ENCODE measurements around the gene IL17RE.

DNA sequence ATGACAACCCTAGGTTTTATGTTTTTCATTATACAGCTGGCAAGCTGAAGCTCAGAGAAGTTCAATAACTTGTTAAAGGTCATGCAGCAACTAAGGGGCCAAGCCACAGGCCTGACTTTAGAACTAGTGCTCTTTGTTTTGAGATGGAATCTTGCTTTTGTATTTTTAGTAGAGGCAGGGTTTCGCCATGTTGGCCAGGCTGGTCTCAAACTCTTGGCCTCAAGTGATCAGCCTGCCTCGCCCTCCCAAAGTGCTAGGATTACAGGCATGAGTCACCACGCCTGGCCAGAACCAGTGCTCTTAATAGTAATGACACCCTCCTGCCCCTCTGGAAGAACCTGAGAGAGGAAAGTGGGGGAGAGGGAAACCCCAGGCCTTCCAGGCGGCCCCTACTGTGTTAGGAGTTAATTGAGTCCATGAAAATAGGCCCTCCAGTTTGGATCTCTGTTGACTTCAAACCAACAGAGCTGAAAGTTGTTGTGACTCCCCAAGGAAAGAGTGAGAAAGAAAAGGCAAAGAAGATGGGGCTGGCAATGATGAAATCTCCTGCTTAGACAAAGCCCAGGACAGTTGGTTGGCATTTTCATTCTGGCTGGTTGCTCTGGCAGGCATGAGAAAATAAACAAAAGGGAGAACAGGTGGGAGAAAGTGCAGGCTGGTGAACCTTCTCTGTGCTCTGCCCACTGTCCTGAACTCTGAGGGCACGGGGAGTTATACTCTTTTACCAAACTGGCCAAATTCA, 53.1 kb downstream of the IL17RE start:
- TF ChIP-seq CTCF (IDR thresholded peaks at IDR 0.05) (no peak), POLR2A (IDR thresholded peaks at IDR 0.05) (no peak)

Measured in right lobe of liver (tissue), 4 donors.